HG03460 (cell line): ENCODE measurements around the gene PRPF6.

Experiments used
- ATAC-seq: cut with Tn5 transposase; IDR thresholded peaks from one replicate; pipeline ENCODE4 v1.9.1; 2021; ENCODE audit not compliant: unreplicated experiment

The PRPF6 gene

DNA sequence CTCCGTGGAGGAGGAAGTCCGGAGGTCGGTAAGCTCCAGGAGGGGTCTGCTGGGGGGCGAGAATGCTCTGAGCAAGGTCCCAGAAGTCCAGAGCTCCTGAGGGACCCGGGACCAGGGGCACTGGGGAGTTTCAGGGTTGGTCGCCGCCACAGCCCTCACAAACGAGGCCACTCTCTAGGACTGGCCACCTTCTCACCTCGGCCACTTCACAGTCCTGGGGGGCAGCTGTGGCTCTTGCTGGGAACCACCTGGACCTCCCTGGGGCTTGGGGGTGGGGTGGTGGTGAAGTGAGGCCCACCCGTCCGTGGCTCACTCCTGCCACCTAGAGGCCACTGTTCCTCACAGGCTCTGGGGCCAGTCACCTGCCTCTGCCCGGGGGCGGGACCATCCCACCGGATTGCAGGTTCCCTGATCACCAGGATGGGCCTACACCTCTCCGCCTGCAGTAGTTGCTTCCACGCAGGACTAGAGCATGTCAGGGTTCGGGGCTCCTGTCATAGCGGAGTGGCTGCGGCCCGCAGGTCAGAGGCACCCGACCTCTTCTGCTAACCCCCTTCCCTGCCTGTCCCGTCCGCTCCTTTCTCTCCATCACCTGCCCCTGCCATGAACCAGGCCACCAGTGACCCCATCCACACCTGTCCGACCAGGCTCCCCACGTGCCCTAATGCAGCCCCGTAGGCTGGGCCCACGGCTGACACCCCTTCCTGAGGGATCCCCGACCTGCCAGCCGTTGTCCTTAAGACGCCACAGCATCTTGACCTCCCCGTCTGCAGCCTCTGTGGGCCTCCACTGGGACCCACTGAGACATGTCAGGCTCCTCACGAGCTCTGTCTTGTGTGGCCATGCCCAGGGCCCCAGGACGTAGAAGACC is 76.9 kb downstream of the PRPF6 start:
- ATAC-seq: peak; percentile 43

DNA sequence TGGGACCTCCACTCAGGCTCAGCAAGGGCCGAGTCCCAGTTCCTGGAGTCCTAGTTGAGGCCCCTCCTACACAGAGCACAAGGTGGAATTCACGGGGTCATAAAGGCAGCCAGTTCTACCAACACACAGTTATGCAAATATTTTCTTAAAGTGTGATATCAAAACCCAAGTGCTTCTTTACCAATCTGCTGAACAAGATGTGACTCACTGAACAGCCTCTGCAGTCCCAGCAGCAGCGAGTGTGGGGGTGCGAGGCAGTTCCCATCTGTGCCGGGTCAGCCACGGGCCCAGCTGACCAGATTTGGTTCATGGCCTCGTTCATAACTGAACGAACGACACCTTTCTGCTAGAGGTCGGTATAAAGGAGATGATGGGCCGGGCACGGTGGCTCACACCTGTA is 77.6 kb downstream of the PRPF6 start:
- ATAC-seq: no peak

DNA sequence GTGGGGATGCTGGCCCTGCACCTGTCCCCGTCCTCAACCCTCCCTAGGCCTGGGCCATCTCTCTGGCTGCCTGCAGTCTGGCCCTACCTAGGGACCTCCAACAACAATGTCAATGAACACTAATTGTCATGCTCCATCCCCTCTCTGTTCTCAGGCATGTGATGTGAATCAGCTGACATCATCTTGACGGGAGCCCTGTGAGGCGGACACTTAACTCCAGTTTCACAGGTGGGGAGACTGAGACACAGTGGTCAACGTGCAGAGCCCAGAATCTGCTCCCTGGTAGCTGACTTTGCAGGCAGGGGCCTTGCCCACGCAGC is 81.3 kb downstream of the PRPF6 start:
- no peak for ATAC-seq

DNA sequence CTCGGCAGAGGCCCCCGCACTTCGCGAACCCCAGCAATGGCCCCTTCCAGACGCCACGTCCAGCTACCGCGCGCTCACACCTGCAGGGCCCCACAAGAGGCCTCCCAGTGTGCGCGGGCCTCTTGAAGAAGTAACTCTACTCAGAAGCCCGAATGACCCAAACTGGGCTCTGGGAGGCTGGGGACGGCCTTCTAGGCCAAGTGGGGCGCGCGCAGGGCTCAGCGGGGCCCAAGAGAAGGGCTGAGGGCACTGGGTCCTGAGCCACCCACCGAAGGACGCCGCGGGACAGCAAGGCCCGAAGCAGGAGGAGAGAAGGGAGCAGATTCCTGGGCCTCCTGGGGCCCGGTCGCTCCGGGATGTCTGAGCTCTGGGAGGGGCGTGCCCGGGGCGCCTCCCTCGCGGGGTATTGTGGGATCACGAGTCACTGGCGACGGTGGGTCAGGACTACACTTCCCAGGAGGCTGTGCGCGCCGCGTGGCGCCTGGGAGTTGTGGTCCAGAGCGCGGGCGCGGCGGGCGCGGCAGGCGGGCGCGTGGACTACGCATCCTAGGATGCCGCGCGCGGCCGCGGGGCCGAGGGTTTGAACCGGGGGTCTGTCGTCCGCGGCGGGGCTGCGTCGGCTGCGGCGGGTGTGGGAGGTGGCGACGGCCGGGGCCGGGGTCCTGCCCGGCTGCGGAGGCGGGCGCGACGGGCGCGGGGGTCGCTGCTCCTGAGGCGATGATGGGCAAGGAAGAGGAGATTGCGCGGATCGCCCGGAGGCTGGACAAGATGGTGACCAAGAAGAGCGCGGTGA is 81.9 kb downstream of the PRPF6 start, which contains the start of gene TCEA2:
Gene TCEA2, plus strand, starts transcription at position 603 of the 793 bp plus-strand sequence. Its CDS starts 115 bp downstream, at position 718.
- ATAC-seq: peak; percentile 66

GRCh38 chr20:64063389-64064144 is 82.6 kb downstream of the PRPF6 start:
- ATAC-seq: no peak

GRCh38 chr20:64064145-64064698 is 83.3 kb downstream of the PRPF6 start:
- no peak for ATAC-seq

DNA sequence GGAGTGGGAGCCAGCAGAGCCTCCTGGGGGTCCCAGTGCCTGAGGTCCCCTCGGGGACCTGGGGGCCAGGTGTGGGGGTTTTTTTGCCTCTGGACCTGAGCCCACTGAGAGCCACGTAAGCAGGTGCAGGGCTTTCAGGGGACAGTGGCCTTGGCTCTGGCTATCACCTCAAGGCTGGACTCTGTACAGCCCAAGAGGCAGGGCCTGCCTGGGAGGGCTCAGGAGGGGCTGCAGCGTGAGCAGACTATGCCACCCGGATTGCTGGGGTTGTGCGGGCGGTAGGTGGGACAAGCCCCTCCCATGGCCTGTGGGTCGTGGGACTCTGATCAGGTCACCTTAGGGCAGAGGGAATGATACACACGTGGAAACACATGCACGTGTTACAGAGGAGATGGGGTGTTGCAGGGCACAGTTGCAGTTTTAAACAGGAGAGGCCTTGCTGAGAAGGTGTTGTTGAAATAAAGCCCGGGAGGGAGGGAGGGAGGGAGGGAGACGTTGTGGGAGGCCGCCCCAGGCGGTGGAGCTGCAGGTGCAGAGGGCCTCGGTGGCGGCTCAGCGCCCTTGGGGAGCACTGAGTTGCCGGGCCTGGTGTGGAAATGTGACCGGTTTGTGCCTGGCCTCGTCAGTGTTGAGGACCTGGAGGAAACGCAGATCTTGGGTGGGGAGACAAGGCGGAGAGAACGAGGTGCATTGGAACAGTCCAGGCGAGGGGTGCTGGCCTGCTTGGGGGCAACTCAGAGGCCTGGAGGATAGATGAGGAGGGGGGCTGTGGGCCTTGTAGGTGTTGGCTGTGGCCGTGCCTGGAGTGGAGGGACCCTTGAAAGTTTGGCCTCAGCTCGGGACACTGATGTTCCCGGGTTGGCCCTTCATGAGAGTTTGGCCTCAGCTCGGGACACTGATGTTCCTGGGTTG is 84.4 kb downstream of the PRPF6 start:
- no peak for ATAC-seq

- peak; percentile 40 for ATAC-seq
Observed at GRCh38 chr20:64065974-64066343, 85.0 kb downstream of the PRPF6 start.

GRCh38 chr20:64067005-64067632 is 86.2 kb downstream of the PRPF6 start:
- ATAC-seq: no peak

DNA sequence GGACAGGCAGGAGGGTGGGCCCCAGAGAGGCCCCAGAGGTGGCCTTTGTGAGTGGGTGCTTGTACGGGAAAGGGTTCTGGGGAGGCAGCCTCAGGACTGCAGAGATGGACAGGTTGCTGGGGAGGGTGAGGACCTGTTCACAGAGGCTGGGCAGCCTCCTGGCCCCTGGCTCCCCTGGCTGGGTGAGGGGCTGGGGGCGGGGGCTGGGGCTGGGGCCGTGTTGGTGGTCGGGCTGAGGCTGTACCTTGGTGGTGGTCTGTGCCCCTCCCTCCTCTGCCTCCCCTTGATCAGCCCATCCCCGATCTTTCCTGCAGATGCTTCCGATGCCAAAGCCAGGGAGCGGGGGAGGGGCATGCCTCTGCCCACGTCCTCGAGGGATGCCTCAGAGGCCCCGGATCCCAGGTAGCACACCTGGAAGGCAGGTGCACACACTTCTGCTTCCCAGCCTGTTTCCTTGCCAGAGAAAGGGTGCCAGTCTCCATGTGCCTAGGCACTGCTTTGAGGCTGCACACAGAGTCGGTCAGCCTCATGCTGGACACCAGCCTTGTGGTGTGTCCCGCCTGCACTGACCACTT is 86.9 kb downstream of the PRPF6 start:
- no peak for ATAC-seq

GRCh38 chr20:64068386-64069208 is 87.7 kb downstream of the PRPF6 start:
- no peak for ATAC-seq

- no peak for ATAC-seq
Observed at GRCh38 chr20:64069209-64069613, 88.3 kb downstream of the PRPF6 start.

GRCh38 chr20:64069614-64070243 is 88.8 kb downstream of the PRPF6 start:
- no peak for ATAC-seq

DNA sequence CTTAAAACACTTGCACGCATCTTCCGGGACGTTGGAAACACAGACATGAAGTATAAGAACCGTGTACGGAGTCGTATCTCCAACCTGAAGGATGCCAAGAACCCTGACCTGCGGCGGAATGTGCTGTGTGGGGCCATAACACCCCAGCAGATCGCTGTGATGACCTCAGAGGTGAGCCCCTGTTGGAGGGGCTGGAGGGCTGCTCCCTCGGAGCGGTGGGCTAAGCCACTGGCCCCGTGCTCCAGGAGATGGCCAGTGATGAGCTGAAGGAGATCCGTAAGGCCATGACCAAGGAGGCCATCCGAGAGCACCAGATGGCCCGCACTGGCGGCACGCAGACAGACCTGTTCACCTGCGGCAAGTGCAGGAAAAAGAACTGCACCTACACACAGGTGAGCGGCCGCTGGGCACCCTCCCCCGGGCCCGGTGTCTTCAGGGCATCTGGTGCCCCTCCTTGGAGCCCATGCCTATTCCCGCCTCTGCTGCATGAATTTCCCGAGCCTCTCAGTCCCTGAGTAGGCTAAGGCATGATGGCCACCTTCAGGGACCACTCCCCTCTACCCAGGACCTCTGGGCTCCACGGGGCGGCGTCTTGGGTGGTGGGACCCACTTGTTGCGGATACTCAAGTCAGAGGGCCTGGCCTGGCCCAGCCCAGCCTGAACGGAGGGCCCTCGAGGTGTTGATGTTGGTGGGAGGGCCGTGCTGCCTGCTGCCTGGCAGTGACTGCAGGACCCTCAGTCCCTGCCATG is 89.5 kb downstream of the PRPF6 start:
- no peak for ATAC-seq

- ATAC-seq: no peak
Observed at GRCh38 chr20:64071341-64072332, 90.7 kb downstream of the PRPF6 start.

DNA sequence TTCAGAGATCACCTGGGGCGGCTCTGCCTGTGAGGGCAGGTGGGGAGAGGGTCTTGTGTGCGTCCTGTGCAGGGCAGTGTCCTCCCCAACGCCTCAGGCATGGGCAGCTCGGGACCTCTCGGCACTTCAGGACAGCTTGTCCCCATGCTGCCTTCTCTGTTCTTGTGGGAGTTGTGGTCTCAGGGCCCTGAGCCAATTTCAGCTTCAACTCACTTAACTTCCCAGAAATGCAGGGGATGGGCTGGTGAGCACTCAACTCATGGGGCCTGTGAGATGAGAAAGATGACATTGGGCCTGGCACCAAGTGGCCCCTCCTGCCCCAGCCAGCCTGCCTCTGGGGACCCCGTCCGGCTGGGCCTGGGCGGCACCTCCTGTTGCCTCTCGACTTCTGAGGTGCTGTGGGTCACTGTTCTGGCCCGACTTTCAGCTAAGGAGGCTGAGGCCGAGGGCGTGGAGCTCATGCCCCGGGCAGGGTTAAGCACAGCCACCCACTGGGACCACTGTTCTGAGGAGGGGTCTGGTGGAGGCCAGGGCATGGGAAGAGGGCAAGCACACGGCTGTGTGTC is 91.6 kb downstream of the PRPF6 start:
- no peak for ATAC-seq
